ENCODE data around the gene TANC1.
"Not testable (repeated sequence)": the region's sequence is repeated elsewhere in the genome, so short reads cannot be mapped to it uniquely, and the experiment has no call there.

TANC1 gene

DNA sequence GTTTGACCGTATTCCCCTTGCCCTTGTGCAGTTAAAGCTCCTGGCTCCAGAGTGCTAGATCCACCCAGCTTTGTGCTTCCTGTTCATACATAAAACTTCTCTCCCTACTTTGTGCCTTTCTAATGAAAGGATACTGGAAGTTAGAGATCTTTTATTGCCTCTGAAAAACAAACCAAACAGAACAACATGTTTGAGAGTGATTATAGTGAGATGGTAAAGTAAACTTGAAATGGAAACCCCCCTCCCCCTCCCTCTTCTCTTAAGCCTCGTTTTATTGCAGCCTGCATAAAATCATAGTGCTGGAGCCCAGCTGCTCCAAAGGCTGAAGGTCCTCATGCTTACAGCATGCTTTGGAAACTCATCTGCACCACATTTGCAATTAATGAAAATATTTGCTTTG lies 125.1 kb downstream of the TANC1 start:
- DNase-seq = no peak

DNA sequence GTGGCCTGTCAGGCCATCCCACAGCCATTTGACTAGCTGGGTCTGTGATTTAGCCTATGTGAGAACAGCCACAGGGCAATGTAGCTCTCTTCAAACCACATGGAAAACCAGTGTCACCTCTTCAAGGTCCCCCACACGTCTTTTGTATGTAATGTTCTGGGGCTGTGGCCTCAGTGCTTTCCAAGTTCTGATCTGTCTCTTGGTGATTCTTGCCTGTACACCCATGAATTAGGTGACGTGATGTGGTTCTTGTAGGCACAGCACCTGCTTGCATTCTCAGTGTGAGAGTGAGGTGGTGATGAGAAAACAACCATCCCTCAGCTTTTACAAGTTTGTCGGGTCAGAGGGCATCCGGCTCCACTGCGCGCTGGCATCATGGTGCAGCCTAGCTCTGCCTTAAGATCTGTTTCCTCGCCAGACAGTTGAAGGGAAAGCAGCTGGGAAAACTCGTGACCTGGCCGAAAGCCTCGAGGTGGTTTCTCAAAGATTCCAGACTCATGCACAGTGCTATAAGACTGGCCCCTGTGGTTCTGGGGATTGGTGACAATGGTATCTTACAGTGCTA lies 125.8 kb downstream of the TANC1 start:
- no peak for DNase-seq

DNA sequence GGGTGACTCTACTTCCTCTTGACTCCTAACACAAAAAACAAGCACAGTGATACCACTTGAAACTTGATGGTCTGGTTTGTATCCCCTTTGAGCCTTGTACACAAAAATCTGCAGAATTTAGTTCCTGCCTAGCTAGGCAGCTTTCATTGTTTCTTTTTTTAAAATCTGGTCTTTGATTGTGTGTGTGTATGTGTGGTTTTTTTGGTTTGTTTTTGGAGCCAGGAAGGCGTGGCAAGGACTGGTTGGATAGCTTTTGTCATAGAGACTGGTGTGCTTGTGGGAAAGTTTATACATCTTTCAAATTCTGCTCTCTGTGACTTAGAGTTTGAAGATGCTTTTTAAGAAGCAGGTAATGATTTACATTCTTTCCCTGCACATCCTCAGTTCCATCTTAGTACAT lies 127.4 kb downstream of the TANC1 start:
- DNase-seq = no peak

DNA sequence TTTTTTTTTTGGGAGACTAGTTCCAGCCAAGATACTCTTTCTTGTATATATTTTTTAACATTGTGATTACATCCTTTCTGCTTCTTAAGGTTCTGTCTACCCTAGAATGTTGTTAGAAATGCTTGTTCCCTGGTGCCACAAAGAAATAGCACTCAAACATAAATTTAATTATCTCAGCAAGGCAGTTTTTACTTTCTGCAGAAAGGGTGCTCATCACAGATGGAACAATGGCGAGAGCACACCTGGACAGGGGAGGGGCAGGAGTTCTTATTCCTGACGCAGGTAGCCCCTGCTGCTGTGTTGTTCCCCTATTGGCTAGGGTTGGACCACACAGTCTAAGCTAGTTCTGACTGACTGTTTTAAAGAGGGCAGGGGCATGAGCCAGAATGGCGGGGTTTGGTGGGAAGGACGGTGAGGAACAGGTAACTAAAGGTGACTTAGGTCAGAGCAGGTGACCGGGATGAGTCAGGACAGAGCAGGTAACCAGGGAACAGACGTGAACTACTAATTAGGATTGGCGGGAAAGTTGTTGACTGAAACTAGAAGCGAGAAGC lies 127.9 kb downstream of the TANC1 start:
- not testable (repeated sequence) for DNase-seq

DNA sequence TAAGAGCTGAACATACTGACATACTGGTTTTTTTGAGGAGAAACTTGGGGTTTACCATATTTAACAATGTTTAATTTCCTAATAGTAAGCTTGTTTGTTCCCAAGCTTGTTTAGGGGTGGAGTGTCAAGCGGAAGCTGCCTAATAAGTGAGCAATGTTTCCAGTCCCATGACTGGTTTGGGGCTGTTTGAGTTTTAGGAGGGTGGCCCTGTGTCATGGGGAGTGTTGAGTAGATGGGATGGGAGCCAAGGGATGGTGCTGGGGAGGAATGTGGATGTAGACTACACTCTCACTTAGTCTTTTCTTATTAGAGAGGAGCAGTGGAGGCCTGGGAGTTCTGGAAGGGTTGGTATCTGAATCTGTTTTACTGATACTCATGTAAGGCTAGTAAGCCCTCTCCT lies 128.5 kb downstream of the TANC1 start:
- DNase-seq = no peak

DNA sequence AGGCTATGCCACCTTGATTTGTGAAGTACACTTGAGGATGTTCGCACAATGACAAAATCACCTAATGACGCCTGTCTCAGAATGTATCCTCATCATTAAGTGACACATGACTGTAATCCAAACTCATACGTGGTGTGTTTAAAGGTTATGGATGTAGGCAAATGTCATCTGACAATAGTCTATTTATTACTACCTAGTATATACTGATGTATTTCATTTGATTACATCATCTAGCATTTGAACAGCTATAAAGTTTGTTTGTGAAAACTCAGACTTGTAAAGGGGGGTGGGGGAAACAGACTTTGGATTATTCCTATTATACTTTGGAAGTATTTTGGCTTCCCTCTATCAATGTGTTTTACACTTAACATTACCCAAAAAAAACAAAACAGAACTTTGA lies 129.9 kb downstream of the TANC1 start:
- no peak for DNase-seq

DNA sequence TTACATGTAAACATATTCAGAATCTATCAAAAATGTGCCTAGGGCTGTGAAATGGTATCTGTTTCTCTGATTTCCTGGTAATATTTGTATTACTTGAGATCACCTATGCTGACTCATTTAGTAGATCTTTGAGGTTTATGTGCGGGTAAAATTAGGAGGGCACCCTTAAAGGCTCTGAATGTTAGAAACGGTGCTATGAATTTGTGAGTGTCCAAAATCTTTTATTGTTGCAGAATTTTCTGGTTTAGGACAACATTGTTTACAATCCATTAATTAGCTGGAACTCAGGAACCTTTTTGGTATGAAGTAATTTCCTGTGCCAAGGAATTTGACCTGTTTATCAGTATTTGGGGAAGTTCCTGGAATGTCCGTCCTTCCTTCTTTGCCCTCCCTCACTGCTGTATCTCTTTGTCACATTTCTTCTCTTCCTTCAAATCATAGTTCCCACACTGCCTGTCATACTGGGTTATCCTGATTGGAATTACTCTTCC lies 130.5 kb downstream of the TANC1 start:
- no peak for DNase-seq

DNA sequence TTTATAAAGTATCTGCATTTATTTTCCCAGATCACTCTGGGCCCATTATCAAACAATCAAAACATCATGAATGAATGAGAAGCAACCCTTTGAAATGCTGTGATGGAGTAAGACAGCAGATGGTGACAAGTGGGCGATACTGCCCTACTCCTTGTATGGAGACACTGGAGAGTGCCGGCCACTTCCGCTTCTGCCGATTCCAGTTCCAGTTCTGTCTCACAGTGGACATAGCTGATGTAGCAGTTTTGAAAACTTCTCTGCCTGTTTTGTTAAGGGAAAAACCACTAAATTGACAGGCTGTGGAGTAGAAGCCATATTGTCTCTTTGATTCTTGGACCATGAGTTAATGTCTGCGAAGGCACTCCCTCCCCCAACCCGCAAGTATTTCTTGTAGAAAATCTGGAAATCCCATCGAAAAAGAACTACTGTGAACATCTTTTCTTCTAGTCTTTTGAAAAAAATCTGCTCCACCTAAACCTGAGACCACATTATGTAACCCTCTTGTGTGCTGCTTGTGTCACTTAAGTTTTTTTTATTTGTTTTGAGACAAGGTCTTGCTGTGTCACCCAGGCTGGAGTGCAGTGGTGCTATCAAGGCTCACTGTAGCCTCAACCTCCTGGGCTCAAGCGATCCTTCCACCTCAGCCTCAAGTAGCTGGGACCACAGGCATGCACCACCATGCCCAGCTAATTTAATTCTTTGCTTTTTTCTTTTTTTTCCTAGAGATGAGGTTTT lies 133.5 kb downstream of the TANC1 start:
- DNase-seq = no peak

DNA sequence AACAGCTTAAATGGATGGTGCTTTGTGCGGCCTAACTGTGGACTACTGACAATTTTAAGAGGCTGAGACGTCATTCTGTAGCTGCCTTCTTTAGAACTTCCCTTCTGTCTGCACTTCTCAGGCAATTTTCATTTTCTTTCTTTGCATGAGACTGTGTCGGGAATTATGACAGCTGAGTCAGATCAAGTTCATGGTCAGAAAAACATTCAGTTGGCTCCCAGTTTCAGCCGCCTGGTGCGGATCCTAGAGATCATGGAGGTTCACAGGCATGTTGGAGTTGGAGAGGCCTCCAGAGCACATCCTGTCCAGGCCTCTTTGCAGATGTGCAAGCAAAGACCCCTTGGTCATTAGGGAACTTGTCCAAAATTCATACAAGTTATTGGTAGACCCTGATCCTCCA lies 135.0 kb downstream of the TANC1 start:
- no peak for DNase-seq

DNA sequence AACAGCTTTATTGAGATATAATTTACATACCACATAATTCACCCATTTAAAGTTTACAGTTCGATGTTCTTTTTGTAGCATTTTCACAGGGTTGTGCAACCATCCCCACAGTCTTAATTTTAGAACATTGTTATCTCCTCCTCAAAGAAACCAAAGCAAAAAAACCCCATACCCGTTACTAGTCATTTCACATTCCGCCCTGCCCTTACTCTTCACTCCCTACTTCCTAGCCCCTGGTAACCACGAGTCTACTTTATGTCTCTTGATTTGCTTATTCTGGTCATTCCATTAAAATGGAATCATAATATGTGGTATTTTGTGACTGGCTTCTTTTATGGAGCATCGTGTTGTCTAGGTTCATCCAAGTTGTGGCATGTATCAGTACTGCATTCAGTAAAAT lies 137.7 kb downstream of the TANC1 start:
- DNase-seq = no peak

DNA sequence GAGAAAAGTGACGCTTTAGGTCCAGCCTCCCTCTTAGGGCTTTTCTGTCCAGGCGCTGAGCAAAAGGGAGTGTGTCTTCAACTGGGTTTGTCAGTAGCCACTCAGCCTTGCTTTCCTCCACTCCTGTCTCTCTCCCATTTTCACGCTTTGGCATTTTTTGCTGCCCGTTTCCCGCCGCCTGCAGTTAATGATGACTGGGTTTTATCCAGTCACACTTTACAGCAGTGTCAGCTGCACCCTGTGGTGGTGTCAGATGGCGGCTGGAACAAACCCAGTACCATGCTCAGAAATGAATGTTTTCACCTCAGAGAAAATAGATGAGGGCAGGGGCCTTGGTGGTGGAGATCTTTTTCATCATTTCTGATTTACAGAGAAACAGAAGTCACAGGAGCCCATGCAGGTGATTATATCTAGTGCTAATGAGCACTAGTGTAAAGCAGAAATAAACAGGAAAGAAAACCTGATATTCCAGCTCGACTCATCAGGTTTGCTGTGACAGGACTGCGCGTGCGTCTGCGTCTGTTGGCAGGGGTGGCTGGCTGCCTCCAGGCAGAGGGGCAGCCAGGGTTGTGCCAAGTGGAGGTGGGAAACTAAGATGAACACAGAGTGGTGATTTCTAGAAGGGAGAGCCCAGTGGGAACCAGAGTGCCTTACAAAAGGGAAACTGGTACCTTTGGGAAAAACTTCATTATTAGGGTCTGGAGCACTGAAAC lies 139.9 kb downstream of the TANC1 start:
- DNase-seq = no peak

DNA sequence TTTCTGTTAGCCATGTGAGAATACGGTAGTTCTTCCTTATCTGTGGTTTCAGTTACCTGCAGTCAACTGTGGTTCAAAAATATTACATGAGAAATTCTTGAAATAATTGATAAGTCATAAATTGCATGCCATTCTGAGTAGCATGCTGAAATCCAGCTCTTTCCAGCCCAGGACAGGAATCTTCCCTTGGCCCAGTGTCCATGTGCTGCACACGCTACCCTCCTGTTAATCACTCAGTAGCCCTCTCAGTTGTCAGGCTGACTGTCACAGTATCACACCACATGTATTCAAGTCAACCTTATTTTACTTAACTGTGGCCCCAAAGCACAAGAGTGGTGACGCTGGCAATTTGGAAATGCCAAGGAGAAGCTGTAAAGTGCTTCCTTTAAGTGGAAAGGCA lies 141.1 kb downstream of the TANC1 start:
- DNase-seq = no peak

DNA sequence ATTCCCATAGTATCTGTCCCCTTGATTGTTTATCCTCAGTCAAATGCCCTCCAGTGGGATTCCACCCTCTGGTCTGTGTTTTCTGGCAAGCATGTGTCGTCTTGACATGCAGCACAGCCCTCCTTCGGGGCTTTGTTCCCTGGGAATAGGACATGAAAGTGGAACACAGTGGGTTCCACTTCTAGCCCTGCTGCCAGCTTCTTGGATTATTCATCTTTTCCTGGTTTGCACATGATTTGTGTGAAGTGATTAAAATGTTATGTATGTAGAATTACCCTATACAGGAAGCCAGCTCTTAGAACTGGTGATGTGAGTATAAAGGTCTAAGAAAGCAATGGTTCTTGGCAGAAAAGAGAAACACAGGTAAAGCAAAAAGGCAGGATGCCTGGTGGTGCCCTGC lies 142.3 kb downstream of the TANC1 start:
- no peak for DNase-seq

DNA sequence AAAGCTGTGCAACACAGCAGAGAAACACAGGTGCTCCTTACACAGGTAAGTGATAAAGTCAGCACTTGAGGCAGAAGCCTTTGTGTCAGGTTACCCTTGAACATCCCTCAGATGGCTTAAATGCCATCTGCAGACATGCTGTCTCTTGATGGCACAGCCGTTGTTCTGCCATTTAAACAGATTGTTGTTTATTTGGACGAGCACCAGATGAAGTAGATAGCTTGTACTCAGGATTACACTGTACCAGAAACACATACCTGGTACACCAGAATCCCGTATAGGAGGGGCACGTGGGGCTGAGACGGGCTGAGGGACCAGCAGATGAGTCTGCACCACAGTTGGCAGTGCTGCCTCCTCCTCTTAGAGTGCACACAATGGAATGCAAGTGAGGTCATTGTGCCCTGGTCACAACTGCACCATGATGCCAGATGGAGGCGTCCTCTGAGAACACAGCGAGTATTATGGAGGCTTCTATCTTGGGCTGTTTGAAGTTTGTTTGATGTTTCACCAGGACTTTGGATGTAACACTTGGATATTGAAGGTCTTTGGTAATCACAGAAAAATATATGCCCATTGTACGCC lies 143.0 kb downstream of the TANC1 start:
- no peak for DNase-seq

DNA sequence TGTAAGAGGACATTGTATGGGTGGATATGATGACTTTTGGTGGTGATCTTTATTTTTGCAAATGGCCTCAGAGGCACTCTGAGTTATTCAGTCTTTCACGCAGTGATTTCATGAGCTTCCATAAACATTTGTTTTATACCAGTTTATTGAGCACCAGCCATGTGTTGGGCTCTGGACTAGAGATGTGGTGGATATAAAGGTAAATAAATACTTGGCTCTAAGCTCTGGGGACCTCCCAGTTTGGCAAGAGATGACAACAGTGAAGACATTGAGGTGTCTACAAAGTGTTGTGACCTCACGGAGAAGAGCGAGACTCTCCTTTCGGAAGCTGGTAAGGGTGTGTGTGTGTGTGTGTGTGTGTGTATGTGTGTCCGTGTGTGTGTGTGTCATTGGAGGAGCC lies 146.4 kb downstream of the TANC1 start:
- DNase-seq = no peak

DNA sequence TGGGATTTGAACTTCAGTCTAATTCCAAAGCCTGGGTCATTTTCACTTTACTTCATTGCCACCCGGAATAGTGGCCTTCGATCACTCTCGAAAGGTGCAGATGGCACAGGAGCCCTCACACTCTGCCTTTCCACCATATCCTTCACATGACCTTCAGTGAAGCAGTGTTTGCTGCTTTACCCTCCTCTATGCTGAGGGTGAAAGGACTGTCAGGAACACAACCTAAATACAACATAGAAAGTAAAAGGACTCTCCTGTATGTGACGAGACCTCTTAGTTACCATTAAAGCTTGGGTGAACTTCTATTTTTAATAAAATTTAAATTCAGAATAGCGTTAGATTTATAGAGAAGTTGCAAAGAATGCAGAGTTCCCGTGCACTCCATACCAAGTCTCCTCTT lies 148.5 kb downstream of the TANC1 start:
- no peak for DNase-seq

DNA sequence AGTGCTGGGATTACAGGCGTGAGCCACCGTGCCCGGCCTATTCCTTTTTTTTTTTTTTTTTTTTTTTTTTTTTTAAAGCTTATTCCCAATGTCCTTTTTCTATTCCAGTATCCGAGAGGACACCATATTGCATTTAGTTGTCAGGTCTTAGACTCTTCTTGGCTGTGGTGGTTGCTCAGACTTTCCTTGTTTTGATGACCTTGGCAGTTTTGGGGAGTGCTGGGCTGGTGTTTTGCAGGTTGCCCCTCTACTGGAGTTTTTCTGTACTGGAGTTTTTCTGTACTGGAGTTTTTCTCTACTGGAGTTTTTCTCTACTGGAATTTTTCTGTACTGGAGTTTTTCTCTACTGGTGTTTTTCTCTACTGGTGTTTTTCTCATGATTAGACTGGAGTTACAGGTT lies 149.2 kb downstream of the TANC1 start:
- DNase-seq = no peak

DNA sequence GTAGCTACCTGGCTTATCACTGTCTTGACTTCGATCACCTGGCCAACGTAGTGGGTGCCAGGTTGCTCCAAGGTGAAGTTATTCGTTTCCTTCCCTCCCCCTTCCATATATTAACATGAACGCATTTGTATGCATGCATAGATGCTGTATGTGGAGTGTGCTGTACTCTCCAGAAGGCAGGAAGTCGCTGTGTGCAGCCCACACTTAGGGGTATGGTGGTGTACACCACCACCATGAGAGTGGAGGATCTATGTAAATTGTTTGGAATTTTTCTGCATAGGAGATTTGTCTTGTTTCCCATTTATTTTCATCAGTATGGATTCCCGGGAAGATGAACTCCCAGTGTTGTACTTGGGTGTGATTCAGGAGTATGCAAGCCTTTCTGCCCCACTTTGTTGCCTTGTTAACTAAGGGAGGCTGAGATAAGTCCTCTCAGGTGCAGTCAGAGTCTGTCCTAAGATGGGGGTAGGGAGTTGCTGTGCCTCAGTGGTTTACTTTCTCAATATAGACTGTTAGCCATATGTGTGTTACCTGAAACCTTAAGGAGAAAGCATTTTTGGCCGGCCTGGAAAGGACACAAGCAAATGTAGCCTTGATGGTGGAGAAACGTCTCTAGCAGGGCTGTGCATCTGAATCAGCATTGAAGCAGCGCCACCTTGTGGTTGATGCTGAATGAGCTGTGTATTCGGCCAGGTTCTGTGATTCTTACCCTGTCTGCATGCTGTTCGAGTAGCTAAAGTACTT lies 149.8 kb downstream of the TANC1 start:
- peak; percentile 87 for DNase-seq

DNA sequence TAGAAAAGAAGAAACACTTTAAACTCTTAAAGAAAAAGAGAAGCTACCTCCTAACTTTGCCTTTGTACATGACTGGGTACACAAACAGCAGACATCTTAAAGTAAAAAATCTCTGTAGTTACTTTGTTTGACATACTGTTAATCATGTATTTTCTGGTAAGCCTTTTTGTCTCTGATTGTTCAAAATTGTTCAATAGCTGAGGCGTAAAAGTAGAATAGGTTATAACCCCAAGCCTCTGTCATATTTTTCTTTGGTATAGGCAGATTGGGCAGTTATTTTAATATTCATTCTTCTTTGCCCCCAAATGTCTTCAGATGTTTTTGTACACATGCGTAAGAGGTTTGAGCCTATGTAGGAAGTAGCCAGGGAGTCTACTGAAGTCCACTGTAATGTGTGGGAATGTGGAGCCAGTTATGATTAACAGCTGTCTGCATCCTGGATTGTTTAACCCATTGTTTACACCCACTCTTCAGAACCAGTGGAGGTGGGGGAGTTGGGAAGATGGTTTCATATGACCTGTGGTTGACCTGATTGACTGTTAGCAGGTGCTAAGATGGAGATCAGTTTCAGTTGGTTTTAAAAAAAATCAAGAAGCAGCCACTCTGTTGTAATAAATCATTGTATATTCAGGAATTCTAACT lies 150.5 kb downstream of the TANC1 start:
- no peak for DNase-seq

DNA sequence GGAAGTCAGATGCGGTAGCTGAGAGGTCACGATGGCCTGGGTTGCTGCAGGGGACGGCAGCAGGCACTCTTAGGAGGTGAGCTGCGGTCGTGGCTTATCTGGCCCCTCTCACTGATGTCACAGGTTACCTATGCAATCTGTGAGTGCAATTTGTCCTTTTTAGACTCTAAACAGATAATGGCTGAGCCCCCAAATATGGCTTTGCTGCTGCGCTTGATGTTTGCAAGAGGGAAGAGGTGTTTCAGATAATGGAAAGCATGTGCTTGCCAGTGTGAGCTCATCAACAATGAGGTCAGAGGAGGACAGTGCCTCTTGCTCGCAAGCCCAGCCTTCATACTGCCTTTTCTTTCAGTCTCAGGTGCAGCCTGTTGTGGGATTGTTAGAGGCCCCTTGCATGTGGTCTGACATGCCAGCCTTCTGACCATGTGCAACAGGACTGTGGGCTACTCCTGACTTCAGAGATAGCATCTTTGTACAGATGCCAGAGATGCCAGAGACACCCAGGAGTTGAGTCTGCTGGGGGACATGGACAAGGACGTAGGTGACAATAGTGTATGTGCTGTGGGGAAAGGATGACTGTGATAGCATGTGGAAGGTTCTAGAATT lies 151.3 kb downstream of the TANC1 start:
- DNase-seq = no peak

DNA sequence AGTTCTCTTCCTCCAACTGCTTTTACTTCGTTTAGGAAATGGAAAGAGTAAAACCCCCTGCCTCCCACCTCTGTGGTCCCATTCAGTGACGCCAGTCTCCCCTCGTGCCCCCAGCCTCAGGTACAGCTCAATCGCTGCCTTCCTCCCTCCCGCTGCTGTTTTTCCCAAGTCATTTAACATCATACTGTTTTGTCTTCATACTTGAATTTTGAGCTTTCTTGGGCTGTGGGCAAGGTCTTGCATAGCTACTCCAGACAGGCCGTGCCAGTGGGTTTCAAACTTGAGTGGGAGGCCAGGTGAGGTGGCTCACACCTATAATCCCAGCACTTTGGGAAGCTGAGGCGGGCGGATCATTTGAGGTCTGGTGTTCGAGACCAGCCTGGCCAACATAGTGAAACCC lies 155.3 kb downstream of the TANC1 start:
- no peak for DNase-seq

DNA sequence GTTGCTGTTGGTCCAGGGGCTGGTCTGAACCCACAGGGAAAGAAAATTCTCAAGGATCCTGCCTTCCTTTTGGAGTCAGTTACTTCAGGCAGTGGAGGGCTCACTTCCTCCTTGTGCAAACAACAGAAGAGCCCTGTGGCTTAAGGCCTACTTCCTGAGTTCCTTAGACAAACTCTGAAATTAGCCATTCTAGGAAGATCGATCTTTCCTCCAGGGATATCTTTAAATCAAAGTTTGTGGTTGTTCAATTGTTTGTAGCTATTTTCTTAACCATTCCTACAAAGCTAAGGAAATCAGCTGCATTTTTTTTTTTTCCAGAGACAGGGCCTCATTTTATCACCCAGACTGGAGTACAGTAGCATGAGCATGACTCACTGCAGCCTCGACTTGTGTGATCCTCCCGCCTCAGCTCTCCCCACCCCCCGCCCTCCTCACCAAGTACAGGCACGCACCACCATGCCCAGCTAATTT lies 156.0 kb downstream of the TANC1 start:
- no peak for DNase-seq

Data from right hindlimb (tissue), 1 donor.